Endothelial cell of umbilical vein (primary cell): ENCODE measurements around the gene ALX3. TPM values are rescaled to one million over a fixed set of nuclear protein-coding genes. Genes with fewer than 3 reads are reported as not detected.

Experiments
- BruUV-seq: library from RNA; stranded (reverse); fragments of 400-500 nt; replicated peaks from 2 replicates; lab custom pipeline; 2021; lab: Mats Ljungman, UMichigan
- CTCF ChIA-PET: fragments of 300-600, 350-600 bp; sonication (Branson Sonifier 250); formaldehyde crosslinking; loops from one replicate; lab custom pipeline; 2021; ENCODE audit warnings: antibody characterized with exemption, inconsistent platforms; lab: Charles Lee
- POLR2A ChIA-PET: fragments of 300-600, 350-600 bp; sonication (Branson Sonifier 250); formaldehyde crosslinking; loops from one replicate; lab custom pipeline; 2021; ENCODE audit warnings: antibody characterized with exemption, inconsistent platforms; lab: Charles Lee
- DNase-seq: peaks from one replicate; pipeline ENCODE4 v3.0.0-alpha.2; 2011; ENCODE audit warnings: low read depth, low spot score
- FAIRE-seq: peaks from 2 replicates; lab custom pipeline; 2011; peaks lifted over from hg19 to GRCh38; lab: Jason Lieb, UNC
- H2AFZ ChIP-seq: 2 replicates; pipeline ENCODE4 v1.6.0; 2012; ENCODE audit warnings: low read depth, low read length, control low read depth, inconsistent platforms
- H3K27ac ChIP-seq: 2 replicates; pipeline ENCODE4 v1.5.1; 2011; ENCODE audit warnings: low read depth, mild to moderate bottlenecking, control low read depth, low read length, moderate library complexity; ENCODE audit not compliant: insufficient read depth
- H3K27me3 ChIP-seq, 2 experiments: 2 replicates each; pipeline versions ENCODE4 v1.6.0 to v1.6.1; 2011; ENCODE audit warnings: low read length in 2 of 2, mixed read lengths in 1 of 2; ENCODE audit not compliant: control insufficient read depth in 2 of 2, insufficient read depth in 2 of 2
- H3K36me3 ChIP-seq, 2 experiments: 2 replicates in 1 of 2; 3 replicates in 1 of 2; pipeline ENCODE4 v1.5.1; 2011; ENCODE audit warnings: low read length in 2 of 2, mild to moderate bottlenecking in 1 of 2, moderate library complexity in 1 of 2; ENCODE audit not compliant: control insufficient read depth in 2 of 2, insufficient read depth in 2 of 2; ENCODE audit errors: extremely low read depth in 1 of 2
- H3K4me1 ChIP-seq: 3 replicates; pipeline ENCODE4 v1.5.1; 2011; ENCODE audit warnings: mild to moderate bottlenecking, low read length; ENCODE audit not compliant: control insufficient read depth, insufficient read depth; ENCODE audit errors: extremely low read depth
- H3K4me2 ChIP-seq: 2 replicates; pipeline ENCODE4 v1.6.1; 2011; ENCODE audit warnings: low read length, control low read depth, mixed read lengths; ENCODE audit not compliant: insufficient read depth
- H3K4me3 ChIP-seq, 3 experiments: fragments of 200-600 bp in 1 of 3; sonication (generic), shearing (Covaris generic) in 1 of 3; replicated peaks in 1 of 3; 2 replicates each; pipeline ENCODE4 v1.5.1; 2011 to 2016; ENCODE audit warnings: control low read depth in 3 of 3, low read length in 3 of 3, mild to moderate bottlenecking in 2 of 3, inconsistent platforms in 1 of 3, low read depth in 1 of 3, moderate library complexity in 1 of 3; ENCODE audit not compliant: insufficient read depth in 1 of 3
- H3K79me2 ChIP-seq: 2 replicates; pipeline ENCODE4 v1.6.0; 2012; ENCODE audit warnings: low read length, inconsistent platforms; ENCODE audit not compliant: control insufficient read depth, insufficient read depth
- H3K9ac ChIP-seq: replicated peaks from 2 replicates; pipeline ENCODE3; 2011; ENCODE audit warnings: low read length, control low read depth; ENCODE audit not compliant: insufficient read depth; ENCODE audit errors: extremely low read depth
- H3K9me1 ChIP-seq: replicated peaks from 3 replicates; pipeline ENCODE4 v1.6.0; 2011; ENCODE audit warnings: mild to moderate bottlenecking, low read length; ENCODE audit not compliant: control insufficient read depth, insufficient read depth; ENCODE audit errors: extremely low read depth
- H3K9me3 ChIP-seq: replicated peaks from 2 replicates; pipeline ENCODE4 v1.5.1; 2012; ENCODE audit warnings: low read length, inconsistent platforms; ENCODE audit not compliant: control insufficient read depth, insufficient read depth
- H4K20me1 ChIP-seq: replicated peaks from 2 replicates; pipeline ENCODE3; 2011; ENCODE audit warnings: mild to moderate bottlenecking, low read length; ENCODE audit not compliant: control insufficient read depth, insufficient read depth; ENCODE audit errors: extremely low read depth
- EZH2 ChIP-seq: IDR thresholded peaks from 2 replicates; pipeline ENCODE4 v1.6.1; 2012; ENCODE audit warnings: borderline replicate concordance, low read depth, mild to moderate bottlenecking, moderate library complexity, low read length, inconsistent platforms; ENCODE audit not compliant: severe bottlenecking
- MYC ChIP-seq: IDR thresholded peaks from one replicate; pipeline ENCODE4 v1.6.1; 2011; ENCODE audit warnings: mild to moderate bottlenecking, low read depth, low read length
- POLR2A ChIP-seq: IDR thresholded peaks from 2 replicates; pipeline ENCODE4 v1.6.1; 2012; ENCODE audit warnings: low read depth, mild to moderate bottlenecking, control low read depth, low read length
- dilution Hi-C: fragments of 300-500 bp; cut with MboI; formaldehyde crosslinking; loops from one replicate; pipeline ENCODE4 v1.15.0; 2019; ENCODE audit warnings: low sequenced_read_pairs; ENCODE audit not compliant: extremely low pct_ligation_motif_present
- intact Hi-C: fragments of 100-400 bp; cut with micrococcal nuclease; formaldehyde crosslinking; loops from one replicate; pipeline ENCODE4 v1.10.0; 2022
- polyA plus RNA-seq, 4 experiments: library from polyadenylated mRNA; depleted of rRNA in 3 of 4; stranded (reverse) in 3 of 4; unstranded in 1 of 4; fragments of >200 nt; gene quantifications; 2 replicates each; pipeline versions ENCODE4 v1.2.1 to v1.2.3, GENCODE V29; 2011 to 2012; ENCODE audit warnings: missing spikeins in 1 of 4
- total RNA-seq: library from RNA; stranded (reverse); gene quantifications from 2 replicates; pipeline ENCODE4 v1.2.3, GENCODE V29; 2021
- TF ChIP-seq, protein P1 (sequence below), 2 donors: IDR thresholded peaks; 1 replicate in 1 of 2; 2 replicates in 1 of 2; pipeline ENCODE4 v1.5.1; 2011; ENCODE audit warnings: low read length in 2 of 2, mild to moderate bottlenecking in 2 of 2, moderate library complexity in 2 of 2, control low read depth in 1 of 2, inconsistent platforms in 1 of 2, low read depth in 1 of 2; ENCODE audit not compliant: insufficient read depth in 1 of 2; ENCODE audit errors: extremely low read depth in 1 of 2

Gene ALX3
- total and polyA plus RNA-seq, 2 donors (not counting 3 experiments of a cell fraction or from before 2014, with no cell fraction given), result not detected

DNA sequence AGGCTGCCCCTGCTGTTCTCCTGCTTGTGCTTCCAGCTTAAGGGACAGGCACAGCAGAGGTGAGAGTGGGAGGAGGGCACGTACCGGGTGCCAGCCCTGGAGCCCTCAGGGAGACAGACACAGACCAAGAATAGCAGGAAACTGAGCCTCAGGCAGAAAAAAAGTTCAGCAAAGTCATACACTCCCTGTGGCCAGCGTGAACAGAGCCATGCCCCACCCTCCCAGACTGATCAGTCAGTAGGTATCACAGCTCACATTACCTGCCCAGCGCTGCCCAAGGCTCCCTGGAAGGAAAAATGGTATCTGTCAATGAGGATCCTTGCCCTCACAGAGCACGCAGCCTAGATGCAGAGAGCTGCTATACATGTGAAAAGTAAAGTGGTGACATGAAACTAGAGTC, 43.1 kb upstream of the ALX3 start:
- Histone ChIP-seq H3K36me3 (no peaks in the 10 kb centered on the region), H3K4me2 (no peak overlapping the region), H3K9me1 (no peaks in the 10 kb centered on the region), H3K4me1 (peaks cover 3% of the 10 kb centered on the region), H4K20me1 (no peaks in the 10 kb centered on the region), H3K27ac (no peak overlapping the region), H3K9ac (no peak overlapping the region), H2AFZ (no peak overlapping the region), H3K79me2 (no peaks in the 10 kb centered on the region), H3K9me3 (no peaks in the 10 kb centered on the region), H3K4me3 (no peak overlapping the region), H3K27me3 (peaks cover 9 to 13% of the 10 kb centered on the region in 2 experiments)
- ChIA-PET CTCF (interaction anchor here (1.1 to 7.1 kb wide), 5 partner anchors 11 to 60 kb away, joined by 3 to 54 read pairs (median 4); no protein-coding TSS in a partner anchor), POLR2A (no interaction called here)
- no peak for DNase-seq
- dilution Hi-C loops, result no loop called here
- intact Hi-C loops, result no loop called here
- BruUV-seq, result no TSS peak
- FAIRE-seq, result no peak
- TF ChIP-seq EZH2, result peak; percentile 10
- no peak for TF ChIP-seq POLR2A
- TF ChIP-seq, protein P1, sequence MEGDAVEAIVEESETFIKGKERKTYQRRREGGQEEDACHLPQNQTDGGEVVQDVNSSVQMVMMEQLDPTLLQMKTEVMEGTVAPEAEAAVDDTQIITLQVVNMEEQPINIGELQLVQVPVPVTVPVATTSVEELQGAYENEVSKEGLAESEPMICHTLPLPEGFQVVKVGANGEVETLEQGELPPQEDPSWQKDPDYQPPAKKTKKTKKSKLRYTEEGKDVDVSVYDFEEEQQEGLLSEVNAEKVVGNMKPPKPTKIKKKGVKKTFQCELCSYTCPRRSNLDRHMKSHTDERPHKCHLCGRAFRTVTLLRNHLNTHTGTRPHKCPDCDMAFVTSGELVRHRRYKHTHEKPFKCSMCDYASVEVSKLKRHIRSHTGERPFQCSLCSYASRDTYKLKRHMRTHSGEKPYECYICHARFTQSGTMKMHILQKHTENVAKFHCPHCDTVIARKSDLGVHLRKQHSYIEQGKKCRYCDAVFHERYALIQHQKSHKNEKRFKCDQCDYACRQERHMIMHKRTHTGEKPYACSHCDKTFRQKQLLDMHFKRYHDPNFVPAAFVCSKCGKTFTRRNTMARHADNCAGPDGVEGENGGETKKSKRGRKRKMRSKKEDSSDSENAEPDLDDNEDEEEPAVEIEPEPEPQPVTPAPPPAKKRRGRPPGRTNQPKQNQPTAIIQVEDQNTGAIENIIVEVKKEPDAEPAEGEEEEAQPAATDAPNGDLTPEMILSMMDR (IDR thresholded peaks at IDR 0.05; ENCODE audit: extremely low read depth in 1 of 2, insufficient read depth in 1 of 2, low read depth in 1 of 2, low read length in 2 of 2), result no peak

DNA sequence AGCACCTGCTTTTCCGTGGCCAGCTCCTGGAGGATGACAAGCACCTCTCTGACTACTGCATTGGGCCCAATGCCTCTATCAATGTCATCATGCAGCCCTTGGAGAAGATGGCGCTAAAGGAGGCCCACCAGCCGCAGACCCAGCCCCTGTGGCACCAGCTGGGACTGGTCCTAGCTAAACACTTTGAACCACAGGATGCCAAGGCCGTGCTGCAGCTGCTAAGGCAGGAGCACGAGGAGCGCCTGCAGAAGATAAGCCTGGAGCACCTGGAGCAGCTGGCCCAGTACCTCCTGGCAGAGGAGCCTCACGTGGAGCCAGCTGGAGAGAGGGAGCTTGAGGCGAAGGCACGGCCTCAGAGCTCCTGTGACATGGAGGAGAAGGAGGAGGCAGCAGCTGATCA, 42.2 kb upstream of the ALX3 start:
- H3K79me2 ChIP-seq, result no peaks in the 10 kb centered on the region
- H3K4me2 ChIP-seq, result no peak overlapping the region
- FAIRE-seq (no peak), DNase-seq (no peak)
- peaks cover 9 to 13% of the 10 kb centered on the region in 2 experiments for H3K27me3 ChIP-seq
- H2AFZ ChIP-seq, result no peak overlapping the region
- no TSS peak for BruUV-seq
- no peaks in the 10 kb centered on the region for H3K9me3 ChIP-seq
- no peaks in the 10 kb centered on the region for H3K9me1 ChIP-seq
- no peaks in the 10 kb centered on the region for H4K20me1 ChIP-seq
- no peak overlapping the region for H3K4me3 ChIP-seq
- ChIA-PET CTCF (interaction anchor here (0.7 to 7.1 kb wide), 8 partner anchors 10 to 83 kb away, joined by 3 to 54 read pairs (median 3); no protein-coding TSS in a partner anchor), POLR2A (no interaction called here)
- H3K9ac ChIP-seq, result no peak overlapping the region
- dilution Hi-C loops (no loop called here), intact Hi-C loops (no loop called here)
- no peaks in the 10 kb centered on the region for H3K36me3 ChIP-seq
- H3K27ac ChIP-seq, result no peak overlapping the region
- TF ChIP-seq EZH2, result peak; percentile 7
- no peak for TF ChIP-seq MYC
- H3K4me1 ChIP-seq, result peaks cover 3% of the 10 kb centered on the region
